Sigmoid colon (tissue), 7 donors: ENCODE results near the gene SAA1. TPM values are rescaled to one million over a fixed set of nuclear protein-coding genes. Genes with fewer than 3 reads are reported as not detected.

Experiments
- DNase-seq: peaks from one replicate; pipeline ENCODE4 v3.0.0-alpha.2; 2019
- H3K27ac ChIP-seq, 4 donors: fragments of 200-600 bp; sonication (generic); one replicate each; pipeline ENCODE4 v1.5.1; 2016 to 2019; ENCODE audit warnings: mild to moderate bottlenecking in 1 of 4
- H3K27me3 ChIP-seq, 3 donors: fragments of 200-600 bp; sonication (generic); one replicate each; pipeline ENCODE4 v1.5.1; 2019; ENCODE audit warnings: mild to moderate bottlenecking in 1 of 3
- H3K36me3 ChIP-seq, 4 donors: fragments of 200-600 bp; sonication (generic); one replicate each; pipeline ENCODE4 v1.5.1; 2016 to 2019
- H3K4me1 ChIP-seq, 4 donors: fragments of 200-600 bp; sonication (generic); one replicate each; pipeline ENCODE4 v1.5.1; 2017 to 2019
- H3K4me3 ChIP-seq, 4 donors: fragments of 200-600 bp; sonication (generic); one replicate each; pipeline ENCODE4 v1.5.1; 2017 to 2019; ENCODE audit warnings: mild to moderate bottlenecking in 2 of 4, moderate library complexity in 1 of 4
- H3K9me3 ChIP-seq, 4 donors: fragments of 200-600 bp in 3 of 4; sonication (generic) in 3 of 4; one replicate each; pipeline versions ENCODE4 v1.5.1 to v1.6.1; 2013 to 2019
- EP300 ChIP-seq, 4 donors: sonication (generic); formaldehyde crosslinking; IDR thresholded peaks; one replicate each; pipeline ENCODE4 v1.6.1; 2017; ENCODE audit warnings: antibody characterized with exemption in 4 of 4
- POLR2A ChIP-seq, 2 donors: fragments of 450-650 bp; IDR thresholded peaks; one replicate each; pipeline ENCODE4 v1.6.1; 2016; ENCODE audit warnings: antibody characterized with exemption in 2 of 2, mild to moderate bottlenecking in 2 of 2, moderate library complexity in 2 of 2
- POLR2AphosphoS5 ChIP-seq, 4 donors: sonication (generic); formaldehyde crosslinking; IDR thresholded peaks; one replicate each; pipeline ENCODE4 v1.6.1; 2017; ENCODE audit warnings: antibody characterized with exemption in 4 of 4
- WGBS, 2 donors: extraction: QIAGEN DNeasy Blood & Tissue Kit; methylation state at CpG; one replicate each; pipeline ENCODE4 v1.1.7; 2013; 5-methylcytosine and 5-hydroxymethylcytosine counted together
- intact Hi-C: fragments of 100-400 bp; cut with DNase I; formaldehyde crosslinking; loops from one replicate; pipeline ENCODE4 v1.15.1; 2023
- polyA plus RNA-seq, 3 donors: library from polyadenylated mRNA; stranded (reverse); fragments of 200-250 nt; gene quantifications; one replicate each; pipeline ENCODE4 v1.2.3, GENCODE V29; 2013
- total RNA-seq, 4 donors: library from RNA; depleted of rRNA; stranded (reverse); fragments of >200 nt; gene quantifications; one replicate each; pipeline ENCODE4 v1.1.0, GENCODE V29; 2016
- TF ChIP-seq, protein P1 (sequence below), 4 experiments: fragments of 450-650 bp in 3 of 4; fragments of 200-600 bp in 1 of 4; IDR thresholded peaks; one replicate each; pipeline ENCODE4 v1.5.1; 2016 to 2019; ENCODE audit warnings: antibody characterized with exemption in 4 of 4, mild to moderate bottlenecking in 3 of 4, moderate library complexity in 2 of 4
- donor health status: healthy with polysubstance abuse.
- donor health status: Bipolar disorder and iron deficiency.
- donor health status: healthy.

SAA1 gene
- total and polyA plus RNA-seq, 7 donors: 1.6 to 250 (median 8.5) TPM; not detected in 1

DNA sequence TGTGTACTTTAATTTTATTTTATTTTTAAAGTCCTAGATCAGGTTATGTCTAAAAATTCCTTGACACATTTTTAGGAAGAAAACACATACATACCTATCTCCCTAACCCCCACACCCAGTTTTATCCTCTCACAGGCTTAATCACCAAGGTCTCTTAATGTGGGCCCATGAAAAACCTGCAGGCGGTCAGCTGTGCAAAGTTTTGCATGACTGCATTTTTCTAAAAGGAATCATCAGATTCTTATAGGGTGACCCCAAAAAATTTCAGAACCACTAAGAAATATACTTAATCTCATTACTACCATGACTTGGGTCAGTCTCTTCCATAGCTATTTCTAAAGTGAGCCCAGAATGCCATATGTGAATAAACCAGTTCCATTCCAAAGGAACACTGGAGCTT is 19.8 kb downstream of the SAA1 start:
- intact Hi-C loops: no loop called here
- TF ChIP-seq, protein P1, sequence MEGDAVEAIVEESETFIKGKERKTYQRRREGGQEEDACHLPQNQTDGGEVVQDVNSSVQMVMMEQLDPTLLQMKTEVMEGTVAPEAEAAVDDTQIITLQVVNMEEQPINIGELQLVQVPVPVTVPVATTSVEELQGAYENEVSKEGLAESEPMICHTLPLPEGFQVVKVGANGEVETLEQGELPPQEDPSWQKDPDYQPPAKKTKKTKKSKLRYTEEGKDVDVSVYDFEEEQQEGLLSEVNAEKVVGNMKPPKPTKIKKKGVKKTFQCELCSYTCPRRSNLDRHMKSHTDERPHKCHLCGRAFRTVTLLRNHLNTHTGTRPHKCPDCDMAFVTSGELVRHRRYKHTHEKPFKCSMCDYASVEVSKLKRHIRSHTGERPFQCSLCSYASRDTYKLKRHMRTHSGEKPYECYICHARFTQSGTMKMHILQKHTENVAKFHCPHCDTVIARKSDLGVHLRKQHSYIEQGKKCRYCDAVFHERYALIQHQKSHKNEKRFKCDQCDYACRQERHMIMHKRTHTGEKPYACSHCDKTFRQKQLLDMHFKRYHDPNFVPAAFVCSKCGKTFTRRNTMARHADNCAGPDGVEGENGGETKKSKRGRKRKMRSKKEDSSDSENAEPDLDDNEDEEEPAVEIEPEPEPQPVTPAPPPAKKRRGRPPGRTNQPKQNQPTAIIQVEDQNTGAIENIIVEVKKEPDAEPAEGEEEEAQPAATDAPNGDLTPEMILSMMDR (IDR thresholded peaks at IDR 0.05): no peak
- TF ChIP-seq POLR2AphosphoS5 (IDR thresholded peaks at IDR 0.05) (no peak), EP300 (IDR thresholded peaks at IDR 0.05) (no peak), POLR2A (IDR thresholded peaks at IDR 0.05) (no peak)
- no peaks in the 10 kb centered on the region for H3K27me3 ChIP-seq
- H3K4me1 ChIP-seq: no peaks in the 10 kb centered on the region
- H3K4me3 ChIP-seq: no peak overlapping the region
- no peak overlapping the region for H3K27ac ChIP-seq
- H3K9me3 ChIP-seq: no peaks in the 10 kb centered on the region
- 96 to 99% methylated on average over 1 of the region's 1 CpG for WGBS, 2 donors
- DNase-seq: no peak
- H3K36me3 ChIP-seq: peaks cover 0 to 68% (median 11%) of the 10 kb centered on the region in 4 donors

DNA sequence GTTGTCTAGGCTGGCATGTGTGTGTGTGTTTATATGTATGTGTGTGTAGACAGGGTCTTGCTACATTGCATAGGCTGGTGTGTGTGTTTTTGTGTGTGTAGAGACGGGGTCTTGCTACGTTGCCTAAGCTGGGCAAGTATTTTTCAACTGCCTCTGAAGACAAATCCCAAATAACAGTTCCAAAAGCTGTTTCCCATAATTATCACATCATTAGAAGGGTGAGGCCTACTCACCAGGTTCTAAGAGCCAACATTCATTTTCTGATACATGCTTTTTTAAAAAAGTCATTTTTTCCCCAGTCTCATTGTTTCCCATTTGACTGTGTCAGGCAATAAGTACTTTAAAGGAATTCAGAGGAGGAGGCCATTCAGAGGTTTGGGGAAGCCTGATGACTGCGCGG is 22.8 kb downstream of the SAA1 start:
- Histone ChIP-seq H3K9me3 (no peaks in the 10 kb centered on the region), H3K4me3 (no peak overlapping the region), H3K27me3 (no peaks in the 10 kb centered on the region), H3K4me1 (no peaks in the 10 kb centered on the region), H3K36me3 (peaks cover 5 to 81% (median 19%) of the 10 kb centered on the region in 4 donors), H3K27ac (no peak overlapping the region)
- WGBS, 2 donors: 97 to 98% methylated on average over 4 of the region's 4 CpGs
- intact Hi-C loops: no loop called here
- no peak for TF ChIP-seq EP300 (IDR thresholded peaks at IDR 0.05)
- TF ChIP-seq POLR2AphosphoS5 (IDR thresholded peaks at IDR 0.05): no peak
- TF ChIP-seq POLR2A (IDR thresholded peaks at IDR 0.05): no peak
- TF ChIP-seq, protein P1 (IDR thresholded peaks at IDR 0.05): no peak
- DNase-seq: no peak

DNA sequence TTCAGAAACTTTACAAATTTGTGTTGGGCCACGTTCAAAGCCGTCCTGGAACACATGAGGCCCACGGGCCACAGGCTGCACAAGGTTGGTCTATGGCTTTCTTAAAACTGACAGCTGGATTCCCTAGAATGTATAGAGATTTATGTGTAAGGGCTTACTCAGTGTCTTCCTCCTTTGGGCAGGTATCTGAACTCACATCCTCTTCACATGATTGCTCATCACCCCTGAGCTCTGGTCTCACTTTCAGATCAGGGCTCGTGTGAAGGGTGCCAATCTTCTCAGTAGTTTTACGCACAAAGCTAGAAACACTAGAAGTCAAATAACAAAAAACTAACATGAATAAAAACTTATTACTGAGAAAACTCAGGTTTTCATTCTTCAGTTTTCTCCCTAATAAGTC is 28.8 kb downstream of the SAA1 start:
- no peak overlapping the region for H3K27ac ChIP-seq
- H3K4me3 ChIP-seq: no peak overlapping the region
- no peaks in the 10 kb centered on the region for H3K9me3 ChIP-seq
- intact Hi-C loops: no loop called here
- DNase-seq: no peak
- WGBS, 2 donors: 92 to 95% methylated on average over 5 of the region's 5 CpGs
- no peaks in the 10 kb centered on the region for H3K27me3 ChIP-seq
- H3K4me1 ChIP-seq: no peaks in the 10 kb centered on the region
- H3K36me3 ChIP-seq: peaks cover 16 to 97% (median 32%) of the 10 kb centered on the region in 4 donors
- TF ChIP-seq POLR2AphosphoS5 (IDR thresholded peaks at IDR 0.05) (no peak), POLR2A (IDR thresholded peaks at IDR 0.05) (no peak), EP300 (IDR thresholded peaks at IDR 0.05) (no peak)
- TF ChIP-seq, protein P1 (IDR thresholded peaks at IDR 0.05): no peak

DNA sequence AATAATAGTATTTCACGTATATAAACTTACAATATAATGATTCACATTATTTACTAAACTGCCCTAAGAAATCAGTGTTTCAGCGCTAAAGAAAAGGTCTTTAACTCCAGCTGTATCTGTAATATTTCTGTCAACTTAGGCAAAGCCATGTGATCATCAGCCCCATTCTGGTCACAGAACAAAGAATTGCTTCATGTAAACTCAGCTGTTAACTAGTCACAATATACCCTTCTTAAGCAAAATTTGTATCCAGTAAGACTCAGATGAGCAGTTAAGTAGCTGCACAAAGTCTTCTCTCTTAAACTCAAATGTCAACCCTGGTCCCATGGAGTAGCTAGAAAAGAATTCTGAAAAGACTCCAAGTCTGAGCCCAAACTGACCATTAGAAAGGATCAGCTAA is 29.3 kb downstream of the SAA1 start:
- H3K4me1 ChIP-seq: no peaks in the 10 kb centered on the region
- TF ChIP-seq, protein P1 (IDR thresholded peaks at IDR 0.05): no peak
- no peak for TF ChIP-seq POLR2AphosphoS5 (IDR thresholded peaks at IDR 0.05)
- TF ChIP-seq EP300 (IDR thresholded peaks at IDR 0.05): no peak
- TF ChIP-seq POLR2A (IDR thresholded peaks at IDR 0.05): no peak
- DNase-seq: no peak
- no peaks in the 10 kb centered on the region for H3K9me3 ChIP-seq
- peaks cover 16 to 97% (median 32%) of the 10 kb centered on the region in 4 donors for H3K36me3 ChIP-seq
- H3K27me3 ChIP-seq: no peaks in the 10 kb centered on the region
- intact Hi-C loops: no loop called here
- no peak overlapping the region for H3K4me3 ChIP-seq
- H3K27ac ChIP-seq: no peak overlapping the region
- 91 to 92% methylated on average over 2 of the region's 2 CpGs for whole genome bisulfite sequencing, 2 donors

DNA sequence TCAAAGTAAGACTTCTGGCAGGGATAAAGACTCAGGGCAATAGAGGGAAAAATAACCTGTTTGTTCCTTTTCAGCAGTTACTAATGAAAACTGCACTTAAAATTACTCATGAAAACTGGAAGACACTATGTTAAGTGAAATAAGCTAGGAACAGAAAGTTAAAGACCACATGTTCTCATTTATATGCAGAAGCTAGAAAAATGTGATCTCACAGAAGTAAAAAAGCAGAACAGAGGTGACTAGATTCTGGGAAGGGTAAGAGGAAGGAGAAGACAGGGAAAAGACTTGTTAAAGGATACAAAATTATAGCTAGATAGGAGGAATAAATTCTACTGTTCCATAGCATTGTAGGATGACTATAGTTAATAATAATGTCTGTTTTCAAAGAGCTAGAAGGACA is 33.7 kb downstream of the SAA1 start:
- Histone ChIP-seq H3K9me3 (no peaks in the 10 kb centered on the region), H3K4me3 (no peak overlapping the region), H3K4me1 (no peaks in the 10 kb centered on the region), H3K36me3 (peaks cover 8 to 96% (median 22%) of the 10 kb centered on the region in 4 donors), H3K27me3 (no peaks in the 10 kb centered on the region), H3K27ac (no peak overlapping the region)
- intact Hi-C loops: no loop called here
- TF ChIP-seq, protein P1 (IDR thresholded peaks at IDR 0.05): no peak
- TF ChIP-seq POLR2A (IDR thresholded peaks at IDR 0.05) (no peak), EP300 (IDR thresholded peaks at IDR 0.05) (no peak), POLR2AphosphoS5 (IDR thresholded peaks at IDR 0.05) (no peak)
- DNase-seq: no peak
